K562 (cell line): ENCODE data around the gene TGFBR3L. TPM values are rescaled to one million over a fixed set of nuclear protein-coding genes. Genes with fewer than 3 reads are reported as not detected.

Experiments
- ATAC-seq: fragments of 200-7000 bp; cut with Tn5 transposase; 3 replicates; pipeline ENCODE4 v1.9.1; 2020; ENCODE audit warnings: moderate library complexity
- BruUV-seq: library from RNA; stranded (reverse); fragments of 400-500 nt; replicated peaks from 2 replicates; lab custom pipeline; 2021; lab: Mats Ljungman, UMichigan
- CTCF ChIA-PET: fragments of 300-600 bp; formaldehyde crosslinking; extraction: SDS; loops from one replicate; lab custom pipeline; 2021; ENCODE audit warnings: low intra/inter-chr PET ratio; lab: Yijun Ruan, JAX
- POLR2A ChIA-PET: fragments of 300-600, 350-650 bp; sonication (Branson Sonifier 250); formaldehyde crosslinking; extraction: SDS; loops from one replicate; lab custom pipeline; 2021; ENCODE audit warnings: antibody characterized with exemption, inconsistent platforms; lab: Yijun Ruan, JAX
- DNase-seq, 4 experiments: peaks; one replicate each; pipeline versions ENCODE4 v3.0.0 to v3.0.0-alpha.2; 2011 to 2018; ENCODE audit warnings: low spot score in 3 of 4, mixed read lengths in 3 of 4; ENCODE audit errors: extremely low read depth in 1 of 4
- FAIRE-seq: peaks from 2 replicates; lab custom pipeline; 2011; peaks lifted over from hg19 to GRCh38; lab: Jason Lieb, UNC
- H2AFZ ChIP-seq: 2 replicates; pipeline ENCODE4 v1.6.0; 2011; ENCODE audit warnings: low read depth, low read length, control low read depth, inconsistent platforms
- H3K27ac ChIP-seq: fragments of 200-600 bp; 3 replicates; pipeline ENCODE4 v1.8.0; 2011; ENCODE audit warnings: low read depth, mild to moderate bottlenecking, control low read depth, inconsistent platforms, low read length, moderate library complexity, mixed read lengths; ENCODE audit errors: extremely low read depth
- H3K27me3 ChIP-seq, 2 experiments: fragments of 300-600 bp in 1 of 2; 2 replicates in 1 of 2; 3 replicates in 1 of 2; pipeline versions ENCODE4 v1.6.0 to v1.8.0; 2011; ENCODE audit warnings: inconsistent platforms in 2 of 2, low read length in 2 of 2, mild to moderate bottlenecking in 1 of 2, mixed read lengths in 1 of 2, moderate library complexity in 1 of 2; ENCODE audit not compliant: control insufficient read depth in 2 of 2, insufficient read depth in 2 of 2
- H3K36me3 ChIP-seq: fragments of 300-600 bp; 3 replicates; pipeline ENCODE4 v1.8.0; 2011; ENCODE audit warnings: mild to moderate bottlenecking, low read length, inconsistent platforms; ENCODE audit not compliant: control insufficient read depth, insufficient read depth
- H3K4me1 ChIP-seq, 2 experiments: fragments of 200-600 bp in 1 of 2; replicated peaks in 1 of 2; 2 replicates in 1 of 2; 3 replicates in 1 of 2; pipeline versions ENCODE4 v1.5.1 to v1.8.0; 2011; ENCODE audit warnings: inconsistent platforms in 2 of 2, low read length in 2 of 2, mild to moderate bottlenecking in 1 of 2, mixed read lengths in 1 of 2, moderate library complexity in 1 of 2; ENCODE audit not compliant: control insufficient read depth in 2 of 2, insufficient read depth in 2 of 2
- H3K4me2 ChIP-seq: 2 replicates; pipeline ENCODE4 v1.6.1; 2011; ENCODE audit warnings: low read length, control low read depth, inconsistent platforms, mixed read lengths; ENCODE audit not compliant: insufficient read depth
- H3K4me3 ChIP-seq: fragments of 200-600 bp; sonication (generic), shearing (Covaris generic); 2 replicates; pipeline ENCODE4 v1.5.1; 2016; ENCODE audit warnings: control low read depth, inconsistent platforms
- H3K79me2 ChIP-seq: fragments of 200-600 bp; 3 replicates; pipeline ENCODE4 v1.8.0; 2011; ENCODE audit warnings: low read length, inconsistent platforms; ENCODE audit not compliant: control insufficient read depth, insufficient read depth
- H3K9ac ChIP-seq, 2 experiments: 2 replicates each; pipeline versions ENCODE4 v1.6.0 to v1.6.1; 2011; ENCODE audit warnings: low read depth in 2 of 2, low read length in 2 of 2, control low read depth in 1 of 2, inconsistent platforms in 1 of 2, mild to moderate bottlenecking in 1 of 2, mixed read lengths in 1 of 2; ENCODE audit not compliant: insufficient read depth in 1 of 2
- H3K9me1 ChIP-seq: one replicate; pipeline ENCODE4 v1.6.0; 2011; ENCODE audit warnings: inconsistent platforms, mild to moderate bottlenecking, low read length, moderate library complexity; ENCODE audit not compliant: control insufficient read depth, insufficient read depth
- H3K9me3 ChIP-seq: replicated peaks from 2 replicates; pipeline ENCODE4 v1.5.1; 2011; ENCODE audit warnings: low read depth, low read length, inconsistent platforms; ENCODE audit not compliant: control insufficient read depth, insufficient read depth
- H4K20me1 ChIP-seq: replicated peaks from 2 replicates; pipeline ENCODE4 v1.6.1; 2011; ENCODE audit warnings: low read length, inconsistent platforms, mixed read lengths; ENCODE audit not compliant: control insufficient read depth, insufficient read depth
- CBX2 ChIP-seq: fragments of 200-600 bp; sonication (generic); IDR thresholded peaks from one replicate; pipeline ENCODE4 v1.6.1; 2012; ENCODE audit warnings: mild to moderate bottlenecking, low read length, inconsistent platforms; ENCODE audit not compliant: insufficient read depth, poor library complexity, severe bottlenecking
- NR2C1 ChIP-seq, 2 experiments: fragments of 450-650 bp; IDR thresholded peaks; 2 replicates each; pipeline ENCODE4 v1.6.1; 2017; ENCODE audit warnings: mild to moderate bottlenecking in 2 of 2, antibody characterized with exemption in 1 of 2, inconsistent platforms in 1 of 2, missing compliant biosample characterization in 1 of 2, missing genetic modification characterization in 1 of 2
- PHF21A ChIP-seq: fragments of 450-650 bp; IDR thresholded peaks from 2 replicates; pipeline ENCODE4 v1.6.1; 2017; ENCODE audit warnings: low read depth, borderline replicate concordance
- WGBS: fragments of 100-300 bp; shearing (Covaris generic); methylation state at CpG from one replicate; pipeline ENCODE4 v1.1.6; 2016; ENCODE audit warnings: low coverage, mixed read lengths; ENCODE audit not compliant: insufficient coverage; ENCODE audit errors: missing lambda C conversion rate; 5-methylcytosine and 5-hydroxymethylcytosine counted together
- in situ Hi-C: fragments of 300-500 bp; cut with MboI; formaldehyde crosslinking; loops from 4 replicates; pipeline ENCODE4 v1.15.0; 2018; ENCODE audit warnings: inconsistent platforms, mixed read lengths
- intact Hi-C: fragments of 100-400 bp; cut with micrococcal nuclease; formaldehyde crosslinking; loops from 2 replicates; pipeline ENCODE4 v1.14.2; 2022
- polyA plus RNA-seq, 8 experiments: library from polyadenylated mRNA; depleted of rRNA in 4 of 8; stranded (reverse) in 5 of 8; unstranded in 3 of 8; fragments of >200 nt; fragmentation: Nextera tagmentation in 2 of 8; fragmentation: Illumina TruSeq in 1 of 8; extraction: Ambion mirVana in 2 of 8; extraction: Trizol in 1 of 8; gene quantifications; 2 replicates each; pipeline versions ENCODE4 v1.2.1 to v1.2.3, GENCODE V29; 2011 to 2014; ENCODE audit warnings: inconsistent platforms in 1 of 8, missing spikeins in 1 of 8
- total RNA-seq, 7 experiments: library from RNA; depleted of rRNA in 6 of 7; stranded (reverse); fragments of >200 nt in 6 of 7; fragmentation: Illumina TruSeq in 2 of 7; extraction: Trizol in 2 of 7; gene quantifications; 2 replicates each; pipeline versions ENCODE4 v1.2.1 to v1.2.3, GENCODE V29; 2011 to 2021; ENCODE audit warnings: low replicate concordance in 1 of 7
- TF ChIP-seq, protein P1 (sequence below): sonication (generic); formaldehyde crosslinking; IDR thresholded peaks from 2 replicates; pipeline ENCODE4 v1.8.0; 2023; ENCODE audit warnings: mild to moderate bottlenecking, missing genetic modification reagents
- TF ChIP-seq, protein P2 (sequence below): sonication (generic); formaldehyde crosslinking; IDR thresholded peaks from 2 replicates; pipeline ENCODE4 v1.8.0; 2023; ENCODE audit warnings: missing genetic modification reagents, mild to moderate bottlenecking, borderline replicate concordance

TGFBR3L gene
- total and polyA plus RNA-seq, 9 of the 15 experiments (the other 6 are each of a cell fraction or from before 2014, with no cell fraction given): not detected

DNA sequence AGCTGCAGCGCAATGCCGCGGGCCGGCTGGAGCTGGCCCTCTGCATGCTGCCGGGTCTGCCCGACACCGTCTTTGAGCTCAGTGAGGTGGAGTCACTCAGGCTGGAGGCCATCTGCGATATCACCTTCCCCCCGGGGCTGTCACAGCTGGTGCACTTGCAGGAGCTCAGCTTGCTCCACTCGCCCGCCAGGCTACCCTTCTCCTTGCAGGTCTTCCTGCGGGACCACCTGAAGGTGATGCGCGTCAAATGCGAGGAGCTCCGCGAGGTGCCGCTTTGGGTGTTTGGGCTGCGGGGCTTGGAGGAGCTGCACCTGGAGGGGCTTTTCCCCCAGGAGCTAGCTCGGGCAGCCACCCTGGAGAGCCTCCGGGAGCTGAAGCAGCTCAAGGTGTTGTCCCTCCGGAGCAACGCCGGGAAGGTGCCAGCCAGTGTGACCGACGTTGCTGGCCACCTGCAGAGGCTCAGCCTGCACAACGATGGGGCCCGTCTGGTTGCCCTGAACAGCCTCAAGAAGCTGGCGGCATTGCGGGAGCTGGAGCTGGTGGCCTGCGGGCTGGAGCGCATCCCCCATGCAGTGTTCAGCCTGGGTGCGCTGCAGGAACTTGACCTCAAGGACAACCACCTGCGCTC, 14.8 kb upstream of the TGFBR3L start:
- 87% methylated on average over 31 of the region's 34 CpGs for WGBS
- in situ Hi-C loops (no loop called here), intact Hi-C loops (no loop called here)
- H4K20me1 ChIP-seq: no peaks in the 10 kb centered on the region
- H3K36me3 ChIP-seq: peaks cover 20% of the 10 kb centered on the region; the same call in 1 of the 3 replicates
- POLR2A ChIA-PET: interaction anchor here (0.5 to 5.3 kb wide), 7 partner anchors 11 to 456 kb away, joined by 3 to 72 read pairs (median 3); partner anchors contain the start of genes LRRC8E and SNAPC2
- H3K9me1 ChIP-seq: peaks cover 4% of the 10 kb centered on the region
- peaks cover 9 to 43% of the 10 kb centered on the region in 2 experiments; a peak in 4 of 5 replicates for H3K4me1 ChIP-seq
- BruUV-seq: no TSS peak
- FAIRE-seq (no peak), DNase-seq (no peak), ATAC-seq (no peak)
- no peak overlapping the region; a peak in 1 of 4 replicates for H3K9ac ChIP-seq
- no peak overlapping the region for H3K4me3 ChIP-seq
- H3K27me3 ChIP-seq: no peaks in the 10 kb centered on the region
- peaks cover 22% of the 10 kb centered on the region for H3K79me2 ChIP-seq
- H3K27ac ChIP-seq: no peak overlapping the region
- no peak overlapping the region for H2AFZ ChIP-seq
- CTCF ChIA-PET: no interaction called here
- no peaks in the 10 kb centered on the region for H3K9me3 ChIP-seq
- no peak overlapping the region for H3K4me2 ChIP-seq
- TF ChIP-seq, protein P1, sequence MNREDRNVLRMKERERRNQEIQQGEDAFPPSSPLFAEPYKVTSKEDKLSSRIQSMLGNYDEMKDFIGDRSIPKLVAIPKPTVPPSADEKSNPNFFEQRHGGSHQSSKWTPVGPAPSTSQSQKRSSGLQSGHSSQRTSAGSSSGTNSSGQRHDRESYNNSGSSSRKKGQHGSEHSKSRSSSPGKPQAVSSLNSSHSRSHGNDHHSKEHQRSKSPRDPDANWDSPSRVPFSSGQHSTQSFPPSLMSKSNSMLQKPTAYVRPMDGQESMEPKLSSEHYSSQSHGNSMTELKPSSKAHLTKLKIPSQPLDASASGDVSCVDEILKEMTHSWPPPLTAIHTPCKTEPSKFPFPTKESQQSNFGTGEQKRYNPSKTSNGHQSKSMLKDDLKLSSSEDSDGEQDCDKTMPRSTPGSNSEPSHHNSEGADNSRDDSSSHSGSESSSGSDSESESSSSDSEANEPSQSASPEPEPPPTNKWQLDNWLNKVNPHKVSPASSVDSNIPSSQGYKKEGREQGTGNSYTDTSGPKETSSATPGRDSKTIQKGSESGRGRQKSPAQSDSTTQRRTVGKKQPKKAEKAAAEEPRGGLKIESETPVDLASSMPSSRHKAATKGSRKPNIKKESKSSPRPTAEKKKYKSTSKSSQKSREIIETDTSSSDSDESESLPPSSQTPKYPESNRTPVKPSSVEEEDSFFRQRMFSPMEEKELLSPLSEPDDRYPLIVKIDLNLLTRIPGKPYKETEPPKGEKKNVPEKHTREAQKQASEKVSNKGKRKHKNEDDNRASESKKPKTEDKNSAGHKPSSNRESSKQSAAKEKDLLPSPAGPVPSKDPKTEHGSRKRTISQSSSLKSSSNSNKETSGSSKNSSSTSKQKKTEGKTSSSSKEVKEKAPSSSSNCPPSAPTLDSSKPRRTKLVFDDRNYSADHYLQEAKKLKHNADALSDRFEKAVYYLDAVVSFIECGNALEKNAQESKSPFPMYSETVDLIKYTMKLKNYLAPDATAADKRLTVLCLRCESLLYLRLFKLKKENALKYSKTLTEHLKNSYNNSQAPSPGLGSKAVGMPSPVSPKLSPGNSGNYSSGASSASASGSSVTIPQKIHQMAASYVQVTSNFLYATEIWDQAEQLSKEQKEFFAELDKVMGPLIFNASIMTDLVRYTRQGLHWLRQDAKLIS (CRISPR knock-in tag): no peak
- TF ChIP-seq CBX2: no peak
- TF ChIP-seq, protein P2, sequence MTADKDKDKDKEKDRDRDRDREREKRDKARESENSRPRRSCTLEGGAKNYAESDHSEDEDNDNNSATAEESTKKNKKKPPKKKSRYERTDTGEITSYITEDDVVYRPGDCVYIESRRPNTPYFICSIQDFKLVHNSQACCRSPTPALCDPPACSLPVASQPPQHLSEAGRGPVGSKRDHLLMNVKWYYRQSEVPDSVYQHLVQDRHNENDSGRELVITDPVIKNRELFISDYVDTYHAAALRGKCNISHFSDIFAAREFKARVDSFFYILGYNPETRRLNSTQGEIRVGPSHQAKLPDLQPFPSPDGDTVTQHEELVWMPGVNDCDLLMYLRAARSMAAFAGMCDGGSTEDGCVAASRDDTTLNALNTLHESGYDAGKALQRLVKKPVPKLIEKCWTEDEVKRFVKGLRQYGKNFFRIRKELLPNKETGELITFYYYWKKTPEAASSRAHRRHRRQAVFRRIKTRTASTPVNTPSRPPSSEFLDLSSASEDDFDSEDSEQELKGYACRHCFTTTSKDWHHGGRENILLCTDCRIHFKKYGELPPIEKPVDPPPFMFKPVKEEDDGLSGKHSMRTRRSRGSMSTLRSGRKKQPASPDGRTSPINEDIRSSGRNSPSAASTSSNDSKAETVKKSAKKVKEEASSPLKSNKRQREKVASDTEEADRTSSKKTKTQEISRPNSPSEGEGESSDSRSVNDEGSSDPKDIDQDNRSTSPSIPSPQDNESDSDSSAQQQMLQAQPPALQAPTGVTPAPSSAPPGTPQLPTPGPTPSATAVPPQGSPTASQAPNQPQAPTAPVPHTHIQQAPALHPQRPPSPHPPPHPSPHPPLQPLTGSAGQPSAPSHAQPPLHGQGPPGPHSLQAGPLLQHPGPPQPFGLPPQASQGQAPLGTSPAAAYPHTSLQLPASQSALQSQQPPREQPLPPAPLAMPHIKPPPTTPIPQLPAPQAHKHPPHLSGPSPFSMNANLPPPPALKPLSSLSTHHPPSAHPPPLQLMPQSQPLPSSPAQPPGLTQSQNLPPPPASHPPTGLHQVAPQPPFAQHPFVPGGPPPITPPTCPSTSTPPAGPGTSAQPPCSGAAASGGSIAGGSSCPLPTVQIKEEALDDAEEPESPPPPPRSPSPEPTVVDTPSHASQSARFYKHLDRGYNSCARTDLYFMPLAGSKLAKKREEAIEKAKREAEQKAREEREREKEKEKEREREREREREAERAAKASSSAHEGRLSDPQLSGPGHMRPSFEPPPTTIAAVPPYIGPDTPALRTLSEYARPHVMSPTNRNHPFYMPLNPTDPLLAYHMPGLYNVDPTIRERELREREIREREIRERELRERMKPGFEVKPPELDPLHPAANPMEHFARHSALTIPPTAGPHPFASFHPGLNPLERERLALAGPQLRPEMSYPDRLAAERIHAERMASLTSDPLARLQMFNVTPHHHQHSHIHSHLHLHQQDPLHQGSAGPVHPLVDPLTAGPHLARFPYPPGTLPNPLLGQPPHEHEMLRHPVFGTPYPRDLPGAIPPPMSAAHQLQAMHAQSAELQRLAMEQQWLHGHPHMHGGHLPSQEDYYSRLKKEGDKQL (CRISPR knock-in tag): no peak
- no peak for TF ChIP-seq PHF21A
- no peak for TF ChIP-seq NR2C1 (IDR thresholded peaks at IDR 0.05)
- no peak for TF ChIP-seq NR2C1 (tag; IDR thresholded peaks at IDR 0.05)
